SU-DHL-6 (cell line): ENCODE measurements around the gene LAMB4.

ENCODE experiments used
- EZH2phosphoT487 ChIP-seq: fragments of 200-600 bp; sonication (generic), shearing (Covaris generic); conservative IDR thresholded peaks from 2 replicates; pipeline ENCODE4 v1.6.1; 2018; ENCODE audit warnings: mild to moderate bottlenecking, antibody characterized with exemption, low read length, moderate library complexity, mixed read lengths
- TF ChIP-seq, protein P1 (sequence below): fragments of 200-600 bp; sonication (generic); IDR thresholded peaks from one replicate; pipeline ENCODE4 v1.5.1; 2017; ENCODE audit warnings: antibody characterized with exemption, mild to moderate bottlenecking, low read length, moderate library complexity; ENCODE audit not compliant: insufficient read depth, poor library complexity, severe bottlenecking

DNA sequence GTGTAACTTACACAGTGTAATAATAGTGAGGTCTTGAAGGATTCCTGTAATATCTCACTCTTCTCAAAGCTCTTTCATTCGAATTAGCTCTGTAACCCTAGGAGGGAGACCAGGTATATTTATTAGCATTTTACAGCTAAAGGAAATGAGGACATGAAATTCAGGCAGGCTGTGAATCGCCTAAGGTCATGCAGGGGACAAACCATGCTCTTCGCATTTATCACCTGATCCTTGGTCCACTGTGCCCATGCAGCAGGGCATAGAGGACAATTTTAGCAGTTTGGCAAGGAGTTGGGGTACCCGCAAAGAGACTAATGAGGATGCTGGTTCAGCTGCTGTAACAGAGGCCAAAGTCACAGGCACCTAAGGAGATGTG, 112.4 kb downstream of the LAMB4 start:
- TF ChIP-seq, protein P1, sequence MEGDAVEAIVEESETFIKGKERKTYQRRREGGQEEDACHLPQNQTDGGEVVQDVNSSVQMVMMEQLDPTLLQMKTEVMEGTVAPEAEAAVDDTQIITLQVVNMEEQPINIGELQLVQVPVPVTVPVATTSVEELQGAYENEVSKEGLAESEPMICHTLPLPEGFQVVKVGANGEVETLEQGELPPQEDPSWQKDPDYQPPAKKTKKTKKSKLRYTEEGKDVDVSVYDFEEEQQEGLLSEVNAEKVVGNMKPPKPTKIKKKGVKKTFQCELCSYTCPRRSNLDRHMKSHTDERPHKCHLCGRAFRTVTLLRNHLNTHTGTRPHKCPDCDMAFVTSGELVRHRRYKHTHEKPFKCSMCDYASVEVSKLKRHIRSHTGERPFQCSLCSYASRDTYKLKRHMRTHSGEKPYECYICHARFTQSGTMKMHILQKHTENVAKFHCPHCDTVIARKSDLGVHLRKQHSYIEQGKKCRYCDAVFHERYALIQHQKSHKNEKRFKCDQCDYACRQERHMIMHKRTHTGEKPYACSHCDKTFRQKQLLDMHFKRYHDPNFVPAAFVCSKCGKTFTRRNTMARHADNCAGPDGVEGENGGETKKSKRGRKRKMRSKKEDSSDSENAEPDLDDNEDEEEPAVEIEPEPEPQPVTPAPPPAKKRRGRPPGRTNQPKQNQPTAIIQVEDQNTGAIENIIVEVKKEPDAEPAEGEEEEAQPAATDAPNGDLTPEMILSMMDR, result no peak
- no peak for TF ChIP-seq EZH2phosphoT487
